Inferior parietal cortex (tissue), 1 donor: ENCODE measurements around the gene TCF23.
A peak's percentile ranks its signal among the peaks of the same experiment; 100 is the strongest.
"Not testable (repeated sequence)": the region's sequence is repeated elsewhere in the genome, so short reads cannot be mapped to it uniquely, and the experiment has no call there.

Experiments used
- DNase-seq: peaks from one replicate; pipeline ENCODE4 v3.0.0-alpha.2; 2016; ENCODE audit errors: extremely low spot score

TCF23 gene

GRCh38 chr2:27189989-27190388 is 41.2 kb downstream of the TCF23 start:
- DNase-seq = no peak

GRCh38 chr2:27191070-27191829 is 42.4 kb downstream of the TCF23 start:
- peak; percentile 78 for DNase-seq

- no peak for DNase-seq
Measured at GRCh38 chr2:27194538-27195354, 45.9 kb downstream of the TCF23 start.

- not testable (repeated sequence) for DNase-seq
Measured at GRCh38 chr2:27195799-27196198, 47.0 kb downstream of the TCF23 start.

GRCh38 chr2:27198068-27198467 is 49.3 kb downstream of the TCF23 start:
- DNase-seq = not testable (repeated sequence)

GRCh38 chr2:27198627-27199026 is 49.8 kb downstream of the TCF23 start:
- no peak for DNase-seq

- no peak for DNase-seq
Measured at GRCh38 chr2:27199241-27199640, 50.4 kb downstream of the TCF23 start.

- DNase-seq = no peak
Measured at GRCh38 chr2:27201675-27202074, 52.9 kb downstream of the TCF23 start.

- DNase-seq = no peak
Measured at GRCh38 chr2:27202854-27203253, 54.0 kb downstream of the TCF23 start.

GRCh38 chr2:27203741-27204140 is 54.9 kb downstream of the TCF23 start:
- DNase-seq = no peak

GRCh38 chr2:27204566-27204965 is 55.8 kb downstream of the TCF23 start:
- DNase-seq = no peak

- DNase-seq = no peak
Measured at GRCh38 chr2:27205206-27205605, 56.4 kb downstream of the TCF23 start.

- no peak for DNase-seq
Measured at GRCh38 chr2:27206346-27206745, 57.5 kb downstream of the TCF23 start.
